Trophoblast cell (in vitro differentiated cells and primary cell): ENCODE data around the gene MARCHF5.
A peak's percentile ranks its signal among the peaks of the same experiment; 100 is the strongest.

ENCODE experiments used
- DNase-seq, 2 donors: peaks; one replicate each; pipeline ENCODE4 v3.0.0-alpha.2; 2016
- H2AFZ ChIP-seq: 2 replicates; pipeline ENCODE4 v1.6.1; 2013; ENCODE audit warnings: low read length, moderate library complexity, mild to moderate bottlenecking; ENCODE audit not compliant: insufficient read depth, poor library complexity
- H2AK5ac ChIP-seq: 2 replicates; pipeline ENCODE4 v1.6.1; 2013; ENCODE audit warnings: mild to moderate bottlenecking, low read length
- H2BK120ac ChIP-seq: 2 replicates; pipeline ENCODE4 v1.6.1; 2013; ENCODE audit warnings: low read length, mild to moderate bottlenecking, moderate library complexity; ENCODE audit not compliant: insufficient read depth, poor library complexity
- H2BK12ac ChIP-seq: 2 replicates; pipeline ENCODE4 v1.6.1; 2013; ENCODE audit warnings: mild to moderate bottlenecking, low read length, moderate library complexity
- H2BK5ac ChIP-seq: 2 replicates; pipeline ENCODE4 v1.6.1; 2013; ENCODE audit warnings: low read length, low read depth, moderate library complexity, mild to moderate bottlenecking; ENCODE audit not compliant: poor library complexity
- H3K14ac ChIP-seq: 2 replicates; pipeline ENCODE4 v1.6.1; 2013; ENCODE audit warnings: mild to moderate bottlenecking, low read length
- H3K18ac ChIP-seq: 2 replicates; pipeline ENCODE4 v1.6.1; 2013; ENCODE audit warnings: mild to moderate bottlenecking, low read length
- H3K23ac ChIP-seq: 2 replicates; pipeline ENCODE4 v1.6.1; 2013; ENCODE audit warnings: low read length
- H3K27ac ChIP-seq: 2 replicates; pipeline ENCODE4 v1.5.1; 2013; ENCODE audit warnings: low read depth, mild to moderate bottlenecking, inconsistent platforms, low read length, moderate library complexity
- H3K27me3 ChIP-seq: 2 replicates; pipeline ENCODE4 v1.6.1; 2013; ENCODE audit warnings: inconsistent platforms, mild to moderate bottlenecking, low read length, moderate library complexity; ENCODE audit not compliant: insufficient read depth
- H3K36me3 ChIP-seq, 2 experiments: 1 replicate in 1 of 2; 2 replicates in 1 of 2; pipeline ENCODE4 v1.6.1; 2013; ENCODE audit warnings: low read length in 2 of 2, mild to moderate bottlenecking in 2 of 2, moderate library complexity in 1 of 2; ENCODE audit not compliant: insufficient read depth in 2 of 2, control insufficient read depth in 1 of 2
- H3K4ac ChIP-seq: 2 replicates; pipeline ENCODE4 v1.6.1; 2013; ENCODE audit warnings: low read depth, mild to moderate bottlenecking, low read length, moderate library complexity
- H3K4me1 ChIP-seq, 2 experiments: 1 replicate in 1 of 2; 2 replicates in 1 of 2; pipeline ENCODE4 v1.6.1; 2013; ENCODE audit warnings: low read length in 2 of 2, mild to moderate bottlenecking in 2 of 2, moderate library complexity in 1 of 2; ENCODE audit not compliant: insufficient read depth in 2 of 2, control insufficient read depth in 1 of 2
- H3K4me2 ChIP-seq: 2 replicates; pipeline ENCODE4 v1.6.1; 2013; ENCODE audit warnings: inconsistent platforms, mild to moderate bottlenecking, low read length, moderate library complexity
- H3K4me3 ChIP-seq: 2 replicates; pipeline ENCODE4 v1.5.1; 2013; ENCODE audit warnings: mild to moderate bottlenecking, low read depth, low read length, inconsistent platforms
- H3K79me1 ChIP-seq: one replicate; pipeline ENCODE4 v1.6.1; 2013; ENCODE audit warnings: low read length
- H3K79me2 ChIP-seq: 2 replicates; pipeline ENCODE4 v1.6.1; 2013; ENCODE audit warnings: low read length, mild to moderate bottlenecking; ENCODE audit not compliant: control insufficient read depth, insufficient read depth, poor library complexity
- H3K9ac ChIP-seq: 2 replicates; pipeline ENCODE4 v1.6.1; 2013; ENCODE audit warnings: mild to moderate bottlenecking, low read length
- H3K9me3 ChIP-seq: 2 replicates; pipeline ENCODE4 v1.6.1; 2013; ENCODE audit warnings: low read depth, mild to moderate bottlenecking, control low read depth, inconsistent platforms, low read length; ENCODE audit not compliant: insufficient read depth
- H4K12ac ChIP-seq: 2 replicates; pipeline ENCODE4 v1.6.1; 2013; ENCODE audit warnings: low read depth, mild to moderate bottlenecking, low read length, moderate library complexity
- H4K8ac ChIP-seq: 2 replicates; pipeline ENCODE4 v1.6.1; 2013; ENCODE audit warnings: low read depth, mild to moderate bottlenecking, low read length, moderate library complexity
- H4K91ac ChIP-seq: one replicate; pipeline ENCODE4 v1.6.1; 2013; ENCODE audit warnings: low read depth, mild to moderate bottlenecking, low read length, moderate library complexity
- WGBS: extraction: QIAGEN DNeasy Blood & Tissue Kit; methylation state at CpG from one replicate; pipeline ENCODE4 v1.1.7; 2013; ENCODE audit warnings: missing lambda C conversion rate; ENCODE audit not compliant: insufficient read length, insufficient coverage; ENCODE audit errors: extremely low coverage; 5-methylcytosine and 5-hydroxymethylcytosine counted together

The MARCHF5 gene

GRCh38 chr10:92305133-92306072 lies 14.4 kb downstream of the MARCHF5 start:
- no peaks in the 10 kb centered on the region for H3K9me3 ChIP-seq
- H3K27me3 ChIP-seq, result no peaks in the 10 kb centered on the region
- no peak overlapping the region for H3K4me2 ChIP-seq
- H3K27ac ChIP-seq, result no peak overlapping the region
- no peak overlapping the region for H4K12ac ChIP-seq
- no peak overlapping the region for H2AFZ ChIP-seq
- DNase-seq, result no peak
- H3K18ac ChIP-seq, result no peak overlapping the region
- peaks cover 0 to 2% of the 10 kb centered on the region in 2 experiments for H3K36me3 ChIP-seq
- H3K4me1 ChIP-seq, result peaks cover 0 to 2% of the 10 kb centered on the region in 2 experiments
- no peak overlapping the region for H3K9ac ChIP-seq
- H2BK5ac ChIP-seq, result no peak overlapping the region
- no peak overlapping the region for H3K23ac ChIP-seq
- H3K79me2 ChIP-seq, result peaks cover 2% of the 10 kb centered on the region
- WGBS, result no CpG with 5 or more reads among the region's 13 CpGs
- no peak overlapping the region for H4K91ac ChIP-seq
- H3K4ac ChIP-seq, result peak overlapping the region; percentile 55
- H4K8ac ChIP-seq, result no peak overlapping the region
- H3K79me1 ChIP-seq, result no peaks in the 10 kb centered on the region
- no peak overlapping the region for H2BK12ac ChIP-seq
- H2AK5ac ChIP-seq, result no peak overlapping the region
- H2BK120ac ChIP-seq, result no peak overlapping the region
- no peak overlapping the region for H3K14ac ChIP-seq
- H3K4me3 ChIP-seq, result no peak overlapping the region

GRCh38 chr10:92309272-92309671 lies 18.3 kb downstream of the MARCHF5 start:
- Histone ChIP-seq H3K9me3 (no peaks in the 10 kb centered on the region), H3K79me1 (no peaks in the 10 kb centered on the region), H3K4me1 (peaks cover 0 to 2% of the 10 kb centered on the region in 2 experiments), H3K36me3 (peaks cover 9% of the 10 kb centered on the region in 2 experiments), H3K18ac (no peak overlapping the region), H3K4me2 (no peak overlapping the region), H3K23ac (no peak overlapping the region), H3K27me3 (no peaks in the 10 kb centered on the region), H2AK5ac (no peak overlapping the region), H3K9ac (no peak overlapping the region), H2BK120ac (no peak overlapping the region), H3K4me3 (no peak overlapping the region), H2BK12ac (no peak overlapping the region), H3K79me2 (no peaks in the 10 kb centered on the region), H4K12ac (no peak overlapping the region), H2AFZ (no peak overlapping the region), H4K8ac (no peak overlapping the region), H2BK5ac (no peak overlapping the region), H4K91ac (no peak overlapping the region), H3K4ac (no peak overlapping the region), H3K27ac (no peak overlapping the region), H3K14ac (no peak overlapping the region)
- DNase-seq, result no peak
- no CpG with 5 or more reads among the region's 1 CpG for WGBS

DNA sequence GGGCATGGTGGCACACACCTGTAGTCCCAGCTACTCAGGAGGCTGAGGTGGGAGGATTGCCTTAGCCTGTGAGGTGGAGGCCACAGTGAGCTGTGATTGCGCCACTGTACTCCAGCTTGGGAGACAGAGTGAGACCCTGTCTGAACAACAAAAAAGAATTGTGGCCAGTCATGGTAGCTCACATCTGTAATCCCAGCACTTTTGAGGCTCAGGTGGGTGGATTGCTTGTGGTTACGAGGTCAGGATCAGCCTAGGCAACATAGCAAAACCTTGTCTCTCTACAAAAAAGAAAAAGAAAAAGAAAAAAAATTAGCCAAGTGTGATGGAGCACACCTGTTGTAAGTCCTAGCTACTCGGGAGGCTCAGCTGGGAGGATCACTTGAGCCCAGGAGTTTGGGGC lies 22.8 kb downstream of the MARCHF5 start:
- Histone ChIP-seq H3K79me2 (peaks cover 2% of the 10 kb centered on the region), H2BK5ac (no peak overlapping the region), H3K4ac (no peak overlapping the region), H3K4me3 (no peak overlapping the region), H3K23ac (no peak overlapping the region), H2AFZ (no peak overlapping the region), H3K9me3 (no peaks in the 10 kb centered on the region), H3K27me3 (no peaks in the 10 kb centered on the region), H4K91ac (no peak overlapping the region), H3K14ac (no peak overlapping the region), H3K4me1 (no peaks in the 10 kb centered on the region), H2BK120ac (no peak overlapping the region), H3K9ac (no peak overlapping the region), H2AK5ac (no peak overlapping the region), H4K12ac (no peak overlapping the region), H3K27ac (no peak overlapping the region), H3K36me3 (peaks cover 13 to 15% of the 10 kb centered on the region in 2 experiments), H3K4me2 (no peak overlapping the region), H3K79me1 (no peaks in the 10 kb centered on the region), H4K8ac (no peak overlapping the region), H2BK12ac (no peak overlapping the region), H3K18ac (no peak overlapping the region)
- WGBS, result no CpG with 5 or more reads among the region's 3 CpGs
- no peak for DNase-seq

- H3K79me1 ChIP-seq, result no peaks in the 10 kb centered on the region
- H4K91ac ChIP-seq, result no peak overlapping the region
- peaks cover 12 to 15% of the 10 kb centered on the region in 2 experiments for H3K36me3 ChIP-seq
- no peak overlapping the region for H4K8ac ChIP-seq
- no peak overlapping the region for H3K4me3 ChIP-seq
- no peak overlapping the region for H3K23ac ChIP-seq
- no peak overlapping the region for H3K27ac ChIP-seq
- H2BK5ac ChIP-seq, result no peak overlapping the region
- WGBS, result no CpG with 5 or more reads among the region's 2 CpGs
- H2BK120ac ChIP-seq, result no peak overlapping the region
- H3K4me1 ChIP-seq, result no peaks in the 10 kb centered on the region
- H2BK12ac ChIP-seq, result no peak overlapping the region
- H3K14ac ChIP-seq, result no peak overlapping the region
- no peak for DNase-seq
- H3K4ac ChIP-seq, result no peak overlapping the region
- no peaks in the 10 kb centered on the region for H3K27me3 ChIP-seq
- no peak overlapping the region for H2AK5ac ChIP-seq
- no peak overlapping the region for H3K4me2 ChIP-seq
- no peaks in the 10 kb centered on the region for H3K9me3 ChIP-seq
- H4K12ac ChIP-seq, result no peak overlapping the region
- H2AFZ ChIP-seq, result no peak overlapping the region
- no peak overlapping the region for H3K9ac ChIP-seq
- H3K79me2 ChIP-seq, result peaks cover 2% of the 10 kb centered on the region
- H3K18ac ChIP-seq, result no peak overlapping the region
These were observed 25.6 kb downstream of the MARCHF5 start for GRCh38 chr10:92316610-92317009.
